Nephron (organoid): ENCODE results near the gene LTF.
"Not testable (repeated sequence)": the region's sequence is repeated elsewhere in the genome, so short reads cannot be mapped to it uniquely, and the experiment has no call there.

Experiments used
- H3K27ac Mint-ChIP-seq, 3 experiments: 2 replicates each; pipeline ENCODE4 v1.8.0; 2020; ENCODE audit warnings: mixed read lengths in 3 of 3, mild to moderate bottlenecking in 2 of 3, moderate library complexity in 1 of 3
- H3K27me3 Mint-ChIP-seq: 2 replicates; pipeline ENCODE4 v1.8.0; 2021; ENCODE audit warnings: low read depth, mild to moderate bottlenecking, moderate library complexity, mixed read lengths
- H3K36me3 Mint-ChIP-seq: 2 replicates; pipeline ENCODE4 v1.8.0; 2020; ENCODE audit warnings: low read depth, mixed read lengths
- H3K4me1 Mint-ChIP-seq: 2 replicates; pipeline ENCODE4 v1.8.0; 2020; ENCODE audit warnings: mixed read lengths
- H3K4me3 Mint-ChIP-seq, 3 experiments: 2 replicates each; pipeline ENCODE4 v1.8.0; 2020; ENCODE audit warnings: mild to moderate bottlenecking in 3 of 3, mixed read lengths in 3 of 3, moderate library complexity in 2 of 3
- H3K9me3 Mint-ChIP-seq: 2 replicates; pipeline ENCODE4 v1.8.0; 2020; ENCODE audit warnings: mixed read lengths
- TF ChIP-seq, protein P1 (sequence below), 3 experiments: fragments of 200-600 bp; sonication (generic); IDR thresholded peaks; one replicate each; pipeline ENCODE4 v1.5.0; 2021; ENCODE audit warnings: antibody characterized with exemption in 3 of 3; ENCODE audit not compliant: unreplicated experiment in 3 of 3

The LTF gene

DNA sequence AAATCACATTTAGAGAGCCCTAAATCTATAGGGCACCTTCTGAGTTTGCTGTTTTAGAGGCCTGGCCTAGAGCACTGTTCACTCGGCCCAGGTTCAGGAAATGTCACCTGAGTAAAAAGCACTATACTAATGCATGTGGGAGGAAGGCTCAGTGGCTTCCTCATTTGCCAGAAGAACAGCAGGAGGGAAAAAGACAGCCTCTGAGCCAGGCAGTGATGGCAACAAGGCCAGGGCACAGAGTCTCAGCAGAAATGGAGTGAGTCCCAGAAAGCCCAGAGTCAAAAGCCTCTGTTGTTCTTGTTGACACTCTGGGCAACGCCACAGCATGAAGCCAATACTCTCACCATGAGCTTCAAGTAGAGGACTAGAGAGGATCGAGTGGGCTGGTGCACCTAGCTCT is 25.9 kb downstream of the LTF start:
- H3K36me3 Mint-ChIP-seq, result no peaks in the 10 kb centered on the region
- peaks cover 4% of the 10 kb centered on the region for H3K27me3 Mint-ChIP-seq
- TF ChIP-seq, protein P1, sequence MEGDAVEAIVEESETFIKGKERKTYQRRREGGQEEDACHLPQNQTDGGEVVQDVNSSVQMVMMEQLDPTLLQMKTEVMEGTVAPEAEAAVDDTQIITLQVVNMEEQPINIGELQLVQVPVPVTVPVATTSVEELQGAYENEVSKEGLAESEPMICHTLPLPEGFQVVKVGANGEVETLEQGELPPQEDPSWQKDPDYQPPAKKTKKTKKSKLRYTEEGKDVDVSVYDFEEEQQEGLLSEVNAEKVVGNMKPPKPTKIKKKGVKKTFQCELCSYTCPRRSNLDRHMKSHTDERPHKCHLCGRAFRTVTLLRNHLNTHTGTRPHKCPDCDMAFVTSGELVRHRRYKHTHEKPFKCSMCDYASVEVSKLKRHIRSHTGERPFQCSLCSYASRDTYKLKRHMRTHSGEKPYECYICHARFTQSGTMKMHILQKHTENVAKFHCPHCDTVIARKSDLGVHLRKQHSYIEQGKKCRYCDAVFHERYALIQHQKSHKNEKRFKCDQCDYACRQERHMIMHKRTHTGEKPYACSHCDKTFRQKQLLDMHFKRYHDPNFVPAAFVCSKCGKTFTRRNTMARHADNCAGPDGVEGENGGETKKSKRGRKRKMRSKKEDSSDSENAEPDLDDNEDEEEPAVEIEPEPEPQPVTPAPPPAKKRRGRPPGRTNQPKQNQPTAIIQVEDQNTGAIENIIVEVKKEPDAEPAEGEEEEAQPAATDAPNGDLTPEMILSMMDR (IDR thresholded peaks at IDR 0.05; ENCODE audit: unreplicated experiment in 3 of 3), result no peak
- H3K27ac Mint-ChIP-seq, result no peak overlapping the region
- H3K4me1 Mint-ChIP-seq, result no peaks in the 10 kb centered on the region
- no peaks in the 10 kb centered on the region for H3K9me3 Mint-ChIP-seq
- no peak overlapping the region for H3K4me3 Mint-ChIP-seq

DNA sequence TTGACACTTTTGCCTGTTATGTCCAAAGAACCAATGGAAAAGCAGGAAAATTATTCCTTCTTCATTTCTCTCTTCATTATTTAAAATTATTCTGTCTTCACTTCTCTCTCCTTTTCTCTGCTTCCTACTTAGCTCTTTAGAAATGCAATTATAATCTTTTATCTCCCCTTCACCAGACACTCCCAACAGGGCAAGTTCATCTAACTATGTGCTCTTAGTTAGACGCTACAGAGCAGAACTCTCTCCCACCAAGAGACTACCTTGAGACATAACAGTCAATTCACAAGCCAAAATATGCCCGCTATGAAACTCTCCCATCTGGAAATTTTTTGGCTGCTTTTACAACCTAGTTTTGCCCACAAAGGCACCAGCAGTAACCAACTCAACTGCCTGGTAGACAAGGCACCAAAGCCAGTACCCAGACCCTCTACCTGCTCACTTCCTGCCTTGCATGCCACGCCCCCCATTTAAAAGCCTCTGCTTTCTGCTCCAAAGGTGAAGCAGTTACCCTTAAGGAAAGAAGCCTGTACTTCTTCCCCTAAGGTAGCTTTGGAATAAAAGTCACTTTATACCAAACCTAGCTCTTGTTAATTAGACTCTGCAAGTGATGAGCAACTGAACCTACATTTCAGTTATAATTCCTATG is 29.5 kb downstream of the LTF start:
- Mint-ChIP-seq H3K27ac (no peak overlapping the region), H3K27me3 (peaks cover 9% of the 10 kb centered on the region), H3K4me3 (no peak overlapping the region), H3K4me1 (no peaks in the 10 kb centered on the region), H3K9me3 (peaks cover 12% of the 10 kb centered on the region), H3K36me3 (peaks cover 2% of the 10 kb centered on the region)
- TF ChIP-seq, protein P1 (IDR thresholded peaks at IDR 0.05; ENCODE audit: unreplicated experiment in 3 of 3), result no peak

- Mint-ChIP-seq H3K27me3 (peaks cover 9% of the 10 kb centered on the region), H3K4me1 (no peaks in the 10 kb centered on the region), H3K9me3 (peaks cover 13% of the 10 kb centered on the region), H3K36me3 (peaks cover 4% of the 10 kb centered on the region), H3K27ac (no peak overlapping the region), H3K4me3 (no peak overlapping the region)
- TF ChIP-seq, protein P1 (IDR thresholded peaks at IDR 0.05; ENCODE audit: unreplicated experiment in 3 of 3), result no peak
Observed at GRCh38 chr3:46433841-46434240, 30.9 kb downstream of the LTF start.

GRCh38 chr3:46433118-46433517 is 31.6 kb downstream of the LTF start:
- peaks cover 13% of the 10 kb centered on the region for H3K9me3 Mint-ChIP-seq
- not testable (repeated sequence) for H3K27me3 Mint-ChIP-seq, H3K4me1 Mint-ChIP-seq, H3K36me3 Mint-ChIP-seq, H3K4me3 Mint-ChIP-seq, H3K27ac Mint-ChIP-seq

DNA sequence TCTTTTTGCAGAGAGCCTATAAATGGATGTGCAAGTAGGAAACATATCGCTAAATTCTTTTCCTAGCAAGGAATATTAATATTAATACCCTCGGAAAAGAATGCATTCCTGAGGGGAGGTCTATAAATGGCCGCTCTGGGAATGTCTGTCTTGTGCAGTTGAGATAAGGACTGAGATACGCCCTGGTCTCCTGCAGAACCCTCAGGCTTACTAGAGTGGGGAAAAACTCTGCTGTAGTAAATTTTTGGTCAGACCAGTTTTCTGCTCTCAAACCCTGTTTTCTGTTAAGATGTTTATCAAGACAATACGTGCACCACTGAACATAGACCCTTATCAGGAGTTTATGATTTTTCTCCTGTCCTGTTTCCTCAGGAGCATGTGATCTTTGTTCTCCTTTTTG is 32.8 kb downstream of the LTF start:
- not testable (repeated sequence) for H3K27me3 Mint-ChIP-seq, H3K36me3 Mint-ChIP-seq, H3K27ac Mint-ChIP-seq, H3K4me3 Mint-ChIP-seq, H3K4me1 Mint-ChIP-seq
- peaks cover 13% of the 10 kb centered on the region for H3K9me3 Mint-ChIP-seq

GRCh38 chr3:46430879-46431278 is 33.8 kb downstream of the LTF start:
- not testable (repeated sequence) for H3K36me3 Mint-ChIP-seq, H3K4me3 Mint-ChIP-seq, H3K4me1 Mint-ChIP-seq, H3K27ac Mint-ChIP-seq
- Mint-ChIP-seq H3K27me3 (peaks cover 11% of the 10 kb centered on the region), H3K9me3 (peaks cover 13% of the 10 kb centered on the region)

DNA sequence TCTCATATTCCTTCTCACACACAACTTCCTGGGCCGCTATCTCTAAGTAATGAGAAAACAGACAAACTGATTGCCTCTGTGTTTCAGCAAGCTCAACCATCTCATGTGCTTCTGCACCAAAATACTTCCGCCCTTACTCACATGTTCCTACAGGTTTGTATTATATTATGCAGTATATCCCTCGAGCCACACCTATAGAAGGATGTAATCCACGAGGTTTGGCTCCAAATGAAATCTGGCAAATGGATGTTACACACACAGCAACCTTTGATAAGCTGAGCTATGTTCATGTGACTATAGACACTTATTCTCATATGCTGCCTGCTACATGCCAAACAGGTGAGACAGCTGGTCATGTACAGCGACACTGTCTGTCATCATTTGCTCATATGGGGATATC is 35.0 kb downstream of the LTF start:
- Mint-ChIP-seq H3K4me1 (peaks cover 8% of the 10 kb centered on the region), H3K27ac (no peak overlapping the region), H3K4me3 (no peak overlapping the region), H3K9me3 (peaks cover 13% of the 10 kb centered on the region), H3K27me3 (peaks cover 14% of the 10 kb centered on the region), H3K36me3 (peaks cover 4% of the 10 kb centered on the region)
- TF ChIP-seq, protein P1 (IDR thresholded peaks at IDR 0.05; ENCODE audit: unreplicated experiment in 3 of 3), result no peak
